Measurements from ENCODE around the gene FAM156B.
"Not testable (repeated sequence)": the region's sequence is repeated elsewhere in the genome, so short reads cannot be mapped to it uniquely, and the experiment has no call there.

The FAM156B gene

GRCh38 chrX:52923781-52924241 is 26.7 kb downstream of the FAM156B start:
- H3K36me3 ChIP-seq (ENCODE audit: control insufficient read depth in 5 of 5, insufficient read depth in 5 of 5, low read length in 5 of 5) = no peaks in the 10 kb centered on the region
- H3K27me3 ChIP-seq (ENCODE audit: control insufficient read depth in 5 of 5, insufficient read depth in 4 of 5, low read length in 5 of 5) = no peaks in the 10 kb centered on the region
- H3K9me3 ChIP-seq (ENCODE audit: control insufficient read depth in 5 of 5, low read length in 5 of 5) = no peaks in the 10 kb centered on the region
- peaks cover 2 to 21% (median 10%) of the 10 kb centered on the region in 5 donors for H3K4me1 ChIP-seq (ENCODE audit: control insufficient read depth in 5 of 5, insufficient read depth in 5 of 5, low read length in 5 of 5)
- H3K27ac ChIP-seq (ENCODE audit: low read depth, low read length) = no peak overlapping the region
- H3K9ac ChIP-seq (ENCODE audit: low read length in 5 of 5) = no peak overlapping the region
- H3K4me3 ChIP-seq (ENCODE audit: low read depth in 1 of 5, low read length in 5 of 5) = no peak overlapping the region

GRCh38 chrX:52930214-52930613 is 33.1 kb downstream of the FAM156B start:
- not testable (repeated sequence) for H3K4me3 ChIP-seq (ENCODE audit: low read depth in 1 of 5, low read length in 5 of 5); H3K9ac ChIP-seq (ENCODE audit: low read length in 5 of 5); H3K27me3 ChIP-seq (ENCODE audit: control insufficient read depth in 5 of 5, insufficient read depth in 4 of 5, low read length in 5 of 5); H3K9me3 ChIP-seq (ENCODE audit: control insufficient read depth in 5 of 5, low read length in 5 of 5); H3K36me3 ChIP-seq (ENCODE audit: control insufficient read depth in 5 of 5, insufficient read depth in 5 of 5, low read length in 5 of 5); H3K27ac ChIP-seq (ENCODE audit: low read depth, low read length)
- H3K4me1 ChIP-seq (ENCODE audit: control insufficient read depth in 5 of 5, insufficient read depth in 5 of 5, low read length in 5 of 5) = peaks cover 0 to 11% (median 9%) of the 10 kb centered on the region in 5 donors

GRCh38 chrX:52933213-52933612 is 36.1 kb downstream of the FAM156B start:
- peaks cover 0 to 14% (median 12%) of the 10 kb centered on the region in 5 donors for H3K4me1 ChIP-seq (ENCODE audit: control insufficient read depth in 5 of 5, insufficient read depth in 5 of 5, low read length in 5 of 5)
- H3K27ac ChIP-seq (ENCODE audit: low read depth, low read length) = no peak overlapping the region
- H3K36me3 ChIP-seq (ENCODE audit: control insufficient read depth in 5 of 5, insufficient read depth in 5 of 5, low read length in 5 of 5) = no peaks in the 10 kb centered on the region

GRCh38 chrX:52933976-52934703 is 37.0 kb downstream of the FAM156B start:
- no peaks in the 10 kb centered on the region for H3K9me3 ChIP-seq (ENCODE audit: control insufficient read depth in 5 of 5, low read length in 5 of 5)
- no peaks in the 10 kb centered on the region for H3K27me3 ChIP-seq (ENCODE audit: control insufficient read depth in 5 of 5, insufficient read depth in 4 of 5, low read length in 5 of 5)
- no peaks in the 10 kb centered on the region for H3K36me3 ChIP-seq (ENCODE audit: control insufficient read depth in 5 of 5, insufficient read depth in 5 of 5, low read length in 5 of 5)
- peaks cover 0 to 14% (median 12%) of the 10 kb centered on the region in 5 donors for H3K4me1 ChIP-seq (ENCODE audit: control insufficient read depth in 5 of 5, insufficient read depth in 5 of 5, low read length in 5 of 5)
- peak overlapping the region in 4 of 5 donors; percentile 1 to 68 (median 56) for H3K9ac ChIP-seq (ENCODE audit: low read length in 5 of 5)
- peak overlapping the region; percentile 72 to 97 (median 96) for H3K4me3 ChIP-seq (ENCODE audit: low read depth in 1 of 5, low read length in 5 of 5)
- H3K27ac ChIP-seq (ENCODE audit: low read depth, low read length) = peak overlapping the region; percentile 93

More at GRCh38 chrX:52933213-52933612, 36.1 kb downstream of the FAM156B start:
- Histone ChIP-seq H3K9ac (ENCODE audit: low read length in 5 of 5) (no peak overlapping the region), H3K9me3 (ENCODE audit: control insufficient read depth in 5 of 5, low read length in 5 of 5) (no peaks in the 10 kb centered on the region), H3K4me3 (ENCODE audit: low read depth in 1 of 5, low read length in 5 of 5) (no peak overlapping the region), H3K27me3 (ENCODE audit: control insufficient read depth in 5 of 5, insufficient read depth in 4 of 5, low read length in 5 of 5) (no peaks in the 10 kb centered on the region)

- Histone ChIP-seq H3K27me3 (ENCODE audit: control insufficient read depth in 5 of 5, insufficient read depth in 4 of 5, low read length in 5 of 5) (no peaks in the 10 kb centered on the region), H3K9me3 (ENCODE audit: control insufficient read depth in 5 of 5, low read length in 5 of 5) (no peaks in the 10 kb centered on the region), H3K4me3 (ENCODE audit: low read depth in 1 of 5, low read length in 5 of 5) (peak overlapping the region; percentile 72 to 97 (median 96)), H3K4me1 (ENCODE audit: control insufficient read depth in 5 of 5, insufficient read depth in 5 of 5, low read length in 5 of 5) (peaks cover 0 to 14% (median 12%) of the 10 kb centered on the region in 5 donors), H3K36me3 (ENCODE audit: control insufficient read depth in 5 of 5, insufficient read depth in 5 of 5, low read length in 5 of 5) (no peaks in the 10 kb centered on the region), H3K9ac (ENCODE audit: low read length in 5 of 5) (peak overlapping the region; percentile 65 to 97 (median 84)), H3K27ac (ENCODE audit: low read depth, low read length) (peak overlapping the region; percentile 93)
These were observed 37.8 kb downstream of the FAM156B start for GRCh38 chrX:52934704-52935469.

GRCh38 chrX:52935470-52935784 is 38.3 kb downstream of the FAM156B start:
- H3K36me3 ChIP-seq (ENCODE audit: control insufficient read depth in 5 of 5, insufficient read depth in 5 of 5, low read length in 5 of 5); H3K27me3 ChIP-seq (ENCODE audit: control insufficient read depth in 5 of 5, insufficient read depth in 4 of 5, low read length in 5 of 5); H3K9me3 ChIP-seq (ENCODE audit: control insufficient read depth in 5 of 5, low read length in 5 of 5): not testable (repeated sequence)
- Histone ChIP-seq H3K4me1 (ENCODE audit: control insufficient read depth in 5 of 5, insufficient read depth in 5 of 5, low read length in 5 of 5) (peaks cover 0 to 14% (median 12%) of the 10 kb centered on the region in 5 donors), H3K4me3 (ENCODE audit: low read depth in 1 of 5, low read length in 5 of 5) (peak overlapping the region; percentile 61 to 97 (median 96)), H3K27ac (ENCODE audit: low read depth, low read length) (peak overlapping the region; percentile 93), H3K9ac (ENCODE audit: low read length in 5 of 5) (peak overlapping the region; percentile 65 to 97 (median 84))

GRCh38 chrX:52940704-52941103 is 43.6 kb downstream of the FAM156B start:
- H3K9me3 ChIP-seq (ENCODE audit: control insufficient read depth in 5 of 5, low read length in 5 of 5); H3K4me1 ChIP-seq (ENCODE audit: control insufficient read depth in 5 of 5, insufficient read depth in 5 of 5, low read length in 5 of 5); H3K27me3 ChIP-seq (ENCODE audit: control insufficient read depth in 5 of 5, insufficient read depth in 4 of 5, low read length in 5 of 5): not testable (repeated sequence)

GRCh38 chrX:52941728-52942127 is 44.6 kb downstream of the FAM156B start:
- not testable (repeated sequence) for H3K4me1 ChIP-seq (ENCODE audit: control insufficient read depth in 5 of 5, insufficient read depth in 5 of 5, low read length in 5 of 5); H3K27ac ChIP-seq (ENCODE audit: low read depth, low read length); H3K36me3 ChIP-seq (ENCODE audit: control insufficient read depth in 5 of 5, insufficient read depth in 5 of 5, low read length in 5 of 5); H3K27me3 ChIP-seq (ENCODE audit: control insufficient read depth in 5 of 5, insufficient read depth in 4 of 5, low read length in 5 of 5); H3K4me3 ChIP-seq (ENCODE audit: low read depth in 1 of 5, low read length in 5 of 5); H3K9me3 ChIP-seq (ENCODE audit: control insufficient read depth in 5 of 5, low read length in 5 of 5); H3K9ac ChIP-seq (ENCODE audit: low read length in 5 of 5)

More at GRCh38 chrX:52940704-52941103, 43.6 kb downstream of the FAM156B start:
- H3K36me3 ChIP-seq (ENCODE audit: control insufficient read depth in 5 of 5, insufficient read depth in 5 of 5, low read length in 5 of 5); H3K4me3 ChIP-seq (ENCODE audit: low read depth in 1 of 5, low read length in 5 of 5); H3K9ac ChIP-seq (ENCODE audit: low read length in 5 of 5); H3K27ac ChIP-seq (ENCODE audit: low read depth, low read length): not testable (repeated sequence)

- H3K36me3 ChIP-seq (ENCODE audit: control insufficient read depth in 5 of 5, insufficient read depth in 5 of 5, low read length in 5 of 5); H3K27me3 ChIP-seq (ENCODE audit: control insufficient read depth in 5 of 5, insufficient read depth in 4 of 5, low read length in 5 of 5); H3K9me3 ChIP-seq (ENCODE audit: control insufficient read depth in 5 of 5, low read length in 5 of 5); H3K9ac ChIP-seq (ENCODE audit: low read length in 5 of 5); H3K27ac ChIP-seq (ENCODE audit: low read depth, low read length); H3K4me3 ChIP-seq (ENCODE audit: low read depth in 1 of 5, low read length in 5 of 5); H3K4me1 ChIP-seq (ENCODE audit: control insufficient read depth in 5 of 5, insufficient read depth in 5 of 5, low read length in 5 of 5): not testable (repeated sequence)
These were observed 48.8 kb downstream of the FAM156B start for GRCh38 chrX:52945838-52946494.

GRCh38 chrX:52947501-52947900 is 50.4 kb downstream of the FAM156B start:
- H3K9ac ChIP-seq (ENCODE audit: low read length in 5 of 5); H3K27me3 ChIP-seq (ENCODE audit: control insufficient read depth in 5 of 5, insufficient read depth in 4 of 5, low read length in 5 of 5); H3K36me3 ChIP-seq (ENCODE audit: control insufficient read depth in 5 of 5, insufficient read depth in 5 of 5, low read length in 5 of 5); H3K9me3 ChIP-seq (ENCODE audit: control insufficient read depth in 5 of 5, low read length in 5 of 5); H3K27ac ChIP-seq (ENCODE audit: low read depth, low read length); H3K4me1 ChIP-seq (ENCODE audit: control insufficient read depth in 5 of 5, insufficient read depth in 5 of 5, low read length in 5 of 5); H3K4me3 ChIP-seq (ENCODE audit: low read depth in 1 of 5, low read length in 5 of 5): not testable (repeated sequence)
